ENCODE data around the gene C21orf58. TPM values are rescaled to one million over a fixed set of nuclear protein-coding genes. Genes with fewer than 3 reads are reported as not detected.

The C21orf58 gene
- total RNA-seq, 3 donors from 2014 or later (not counting 1 experiment from before 2014, with no cell fraction given) = 4.0 to 8.9 (median 5.2) TPM

DNA sequence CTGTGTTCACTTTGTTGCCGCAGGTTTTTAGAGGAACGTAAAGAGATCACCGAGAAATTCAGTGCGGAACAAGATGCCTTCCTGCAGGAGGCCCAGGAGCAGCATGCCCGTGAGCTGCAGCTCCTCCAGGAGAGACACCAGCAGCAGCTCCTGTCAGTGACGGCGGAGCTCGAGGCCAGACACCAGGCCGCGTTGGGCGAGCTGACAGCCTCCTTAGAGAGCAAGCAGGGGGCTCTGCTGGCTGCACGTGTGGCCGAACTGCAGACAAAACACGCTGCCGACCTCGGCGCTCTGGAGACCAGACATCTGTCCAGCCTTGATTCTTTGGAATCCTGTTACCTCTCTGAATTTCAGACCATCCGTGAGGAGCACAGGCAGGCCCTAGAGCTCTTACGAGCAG, 42.9 kb upstream of the C21orf58 start:
- peaks cover 16 to 17% of the 10 kb centered on the region in 2 donors for H3K4me1 Mint-ChIP-seq
- no peak for TF ChIP-seq CTCF (IDR thresholded peaks at IDR 0.05)
- DNase-seq (no peak), ATAC-seq (no peak)
- Histone ChIP-seq H3K4me3 (ENCODE audit: low read length) (no peak overlapping the region), H3K27me3 (ENCODE audit: control insufficient read depth, insufficient read depth, low read length) (no peaks in the 10 kb centered on the region), H3K36me3 (ENCODE audit: control insufficient read depth, insufficient read depth, low read length) (peaks cover 41% of the 10 kb centered on the region), H3K4me1 (ENCODE audit: control insufficient read depth, insufficient read depth, low read length) (peaks cover 29% of the 10 kb centered on the region), H3K9me3 (ENCODE audit: control insufficient read depth, insufficient read depth, low read length) (no peaks in the 10 kb centered on the region), H3K27ac (ENCODE audit: low read length) (no peak overlapping the region)
- intact Hi-C loops (cut with micrococcal nuclease) = no loop called here
- 95% methylated on average over 19 of the region's 19 CpGs for WGBS (ENCODE audit: insufficient coverage)
- H3K36me3 Mint-ChIP-seq = peaks cover 7% of the 10 kb centered on the region
- H3K9me3 Mint-ChIP-seq = no peaks in the 10 kb centered on the region
- no peak overlapping the region for H3K4me3 Mint-ChIP-seq
- no peak overlapping the region for H3K27ac Mint-ChIP-seq
- H3K27me3 Mint-ChIP-seq (ENCODE audit: low read depth in 2 of 2) = no peaks in the 10 kb centered on the region

- WGBS (ENCODE audit: insufficient coverage) = 96% methylated on average over 11 of the region's 11 CpGs
- peaks cover 29% of the 10 kb centered on the region for H3K4me1 ChIP-seq (ENCODE audit: control insufficient read depth, insufficient read depth, low read length)
- Mint-ChIP-seq H3K9me3 (no peaks in the 10 kb centered on the region), H3K4me1 (peaks cover 16 to 17% of the 10 kb centered on the region in 2 donors), H3K4me3 (no peak overlapping the region), H3K36me3 (peaks cover 7% of the 10 kb centered on the region), H3K27ac (no peak overlapping the region), H3K27me3 (ENCODE audit: low read depth in 2 of 2) (no peaks in the 10 kb centered on the region)
- ATAC-seq (no peak), DNase-seq (no peak)
- H3K36me3 ChIP-seq (ENCODE audit: control insufficient read depth, insufficient read depth, low read length) = peaks cover 42% of the 10 kb centered on the region
- TF ChIP-seq CTCF (IDR thresholded peaks at IDR 0.05) = no peak
- H3K27me3 ChIP-seq (ENCODE audit: control insufficient read depth, insufficient read depth, low read length) = no peaks in the 10 kb centered on the region
- H3K9me3 ChIP-seq (ENCODE audit: control insufficient read depth, insufficient read depth, low read length) = no peaks in the 10 kb centered on the region
- intact Hi-C loops (cut with micrococcal nuclease) = no loop called here
- H3K27ac ChIP-seq (ENCODE audit: low read length) = no peak overlapping the region
- H3K4me3 ChIP-seq (ENCODE audit: low read length) = no peak overlapping the region
Observed at GRCh38 chr21:46366091-46366490, 42.4 kb upstream of the C21orf58 start.

GRCh38 chr21:46363698-46364097, 40.0 kb upstream of the C21orf58 start:
- TF ChIP-seq CTCF (IDR thresholded peaks at IDR 0.05) = no peak
- no peak for DNase-seq
- no peaks in the 10 kb centered on the region for H3K9me3 Mint-ChIP-seq
- 96% methylated on average over 16 of the region's 16 CpGs for WGBS (ENCODE audit: insufficient coverage)
- peaks cover 7% of the 10 kb centered on the region for H3K36me3 Mint-ChIP-seq
- no peak overlapping the region for H3K27ac Mint-ChIP-seq
- H3K27ac ChIP-seq (ENCODE audit: low read length) = no peak overlapping the region
- intact Hi-C loops (cut with micrococcal nuclease) = no loop called here
- peaks cover 6% of the 10 kb centered on the region in 2 donors for H3K4me1 Mint-ChIP-seq
- H3K36me3 ChIP-seq (ENCODE audit: control insufficient read depth, insufficient read depth, low read length) = peaks cover 42% of the 10 kb centered on the region
- ATAC-seq = no peak
- no peaks in the 10 kb centered on the region for H3K27me3 ChIP-seq (ENCODE audit: control insufficient read depth, insufficient read depth, low read length)
- peaks cover 13% of the 10 kb centered on the region for H3K4me1 ChIP-seq (ENCODE audit: control insufficient read depth, insufficient read depth, low read length)
- H3K9me3 ChIP-seq (ENCODE audit: control insufficient read depth, insufficient read depth, low read length) = no peaks in the 10 kb centered on the region
- H3K27me3 Mint-ChIP-seq (ENCODE audit: low read depth in 2 of 2) = no peaks in the 10 kb centered on the region
- H3K4me3 Mint-ChIP-seq = no peak overlapping the region
- H3K4me3 ChIP-seq (ENCODE audit: low read length) = no peak overlapping the region

GRCh38 chr21:46362946-46363345, 39.3 kb upstream of the C21orf58 start:
- no peak for ATAC-seq
- Mint-ChIP-seq H3K27me3 (ENCODE audit: low read depth in 2 of 2) (no peaks in the 10 kb centered on the region), H3K36me3 (peaks cover 7% of the 10 kb centered on the region), H3K27ac (no peak overlapping the region), H3K4me1 (no peaks in the 10 kb centered on the region), H3K9me3 (no peaks in the 10 kb centered on the region), H3K4me3 (no peak overlapping the region)
- no peak for TF ChIP-seq CTCF (IDR thresholded peaks at IDR 0.05)
- 97% methylated on average over 15 of the region's 15 CpGs for WGBS (ENCODE audit: insufficient coverage)
- Histone ChIP-seq H3K27ac (ENCODE audit: low read length) (no peak overlapping the region), H3K4me3 (ENCODE audit: low read length) (no peak overlapping the region), H3K9me3 (ENCODE audit: control insufficient read depth, insufficient read depth, low read length) (no peaks in the 10 kb centered on the region), H3K27me3 (ENCODE audit: control insufficient read depth, insufficient read depth, low read length) (no peaks in the 10 kb centered on the region), H3K36me3 (ENCODE audit: control insufficient read depth, insufficient read depth, low read length) (peaks cover 44% of the 10 kb centered on the region), H3K4me1 (ENCODE audit: control insufficient read depth, insufficient read depth, low read length) (peaks cover 6% of the 10 kb centered on the region)
- no peak for DNase-seq
- intact Hi-C loops (cut with micrococcal nuclease) = no loop called here

Measured in natural killer cell (primary cell).